ENCODE measurements around the gene ERH.
"Not testable (repeated sequence)": the region's sequence is repeated elsewhere in the genome, so short reads cannot be mapped to it uniquely, and the experiment has no call there.

ERH gene

GRCh38 chr14:69398818-69399210 is 715 bp upstream of the ERH start:
- WGBS, 2 experiments (ENCODE audit: insufficient coverage in 2 of 2) = 1 to 2% methylated on average over 15 to 16 of the region's 18 CpGs
- H3K4me1 ChIP-seq (ENCODE audit: control insufficient read depth, insufficient read depth, low read length, poor library complexity, severe bottlenecking) = peaks cover 10% of the 10 kb centered on the region
- H3K4me3 ChIP-seq (ENCODE audit: extremely low read depth, insufficient read depth, low read length, poor library complexity, severe bottlenecking) = peak overlapping the region; percentile 91
- H3K27ac ChIP-seq (ENCODE audit: low read depth, low read length, severe bottlenecking) = peak overlapping the region; percentile 81
- no peaks in the 10 kb centered on the region for H3K9me3 ChIP-seq (ENCODE audit: control insufficient read depth, low read length)
- peaks cover 36% of the 10 kb centered on the region for H3K36me3 ChIP-seq (ENCODE audit: control insufficient read depth, insufficient read depth, low read length)

DNA sequence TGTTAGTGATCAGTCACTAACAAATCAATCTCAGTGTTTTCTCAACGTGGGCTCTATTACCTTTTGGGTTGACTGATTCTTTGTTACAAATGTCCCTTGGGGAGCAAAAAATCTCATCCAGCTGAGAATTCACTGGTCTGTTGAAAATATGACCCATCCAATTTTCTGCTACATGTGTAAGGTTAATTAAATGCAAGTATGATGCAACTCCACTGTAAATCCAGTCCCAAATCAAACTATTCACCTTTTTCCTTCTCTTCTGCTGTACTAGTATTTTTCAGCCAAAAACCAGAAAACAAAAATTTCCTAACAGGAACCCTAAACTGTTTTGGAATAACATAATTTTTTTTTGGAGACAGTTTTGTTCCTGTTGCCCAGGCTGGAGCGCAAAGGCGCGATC is 2.2 kb downstream of the ERH start:
- no peaks in the 10 kb centered on the region for H3K9me3 ChIP-seq (ENCODE audit: control insufficient read depth, low read length)
- peaks cover 61% of the 10 kb centered on the region for H3K36me3 ChIP-seq (ENCODE audit: control insufficient read depth, insufficient read depth, low read length)
- no peak overlapping the region for H3K27ac ChIP-seq (ENCODE audit: low read depth, low read length, severe bottlenecking)
- H3K4me1 ChIP-seq (ENCODE audit: control insufficient read depth, insufficient read depth, low read length, poor library complexity, severe bottlenecking) = peaks cover 10% of the 10 kb centered on the region
- WGBS, 2 experiments (ENCODE audit: insufficient coverage in 2 of 2) = 96 to 100% methylated on average over 3 of the region's 4 CpGs
- no peak overlapping the region for H3K4me3 ChIP-seq (ENCODE audit: extremely low read depth, insufficient read depth, low read length, poor library complexity, severe bottlenecking)

GRCh38 chr14:69392481-69392880 is 5.6 kb downstream of the ERH start:
- Histone ChIP-seq H3K4me1 (ENCODE audit: control insufficient read depth, insufficient read depth, low read length, poor library complexity, severe bottlenecking) (peaks cover 5% of the 10 kb centered on the region), H3K27ac (ENCODE audit: low read depth, low read length, severe bottlenecking) (no peak overlapping the region), H3K9me3 (ENCODE audit: control insufficient read depth, low read length) (no peaks in the 10 kb centered on the region), H3K36me3 (ENCODE audit: control insufficient read depth, insufficient read depth, low read length) (peaks cover 94% of the 10 kb centered on the region), H3K4me3 (ENCODE audit: extremely low read depth, insufficient read depth, low read length, poor library complexity, severe bottlenecking) (no peak overlapping the region)
- WGBS, 2 experiments (ENCODE audit: insufficient coverage in 2 of 2) = 100% methylated on average over 2 of the region's 3 CpGs; no CpG with 5 or more reads in 1 of the 2 experiments

GRCh38 chr14:69391400-69391799 is 6.7 kb downstream of the ERH start:
- H3K9me3 ChIP-seq (ENCODE audit: control insufficient read depth, low read length); H3K4me3 ChIP-seq (ENCODE audit: extremely low read depth, insufficient read depth, low read length, poor library complexity, severe bottlenecking); H3K4me1 ChIP-seq (ENCODE audit: control insufficient read depth, insufficient read depth, low read length, poor library complexity, severe bottlenecking); H3K27ac ChIP-seq (ENCODE audit: low read depth, low read length, severe bottlenecking): not testable (repeated sequence)
- peaks cover 96% of the 10 kb centered on the region for H3K36me3 ChIP-seq (ENCODE audit: control insufficient read depth, insufficient read depth, low read length)
- 96 to 100% methylated on average over 3 to 5 of the region's 8 CpGs for WGBS, 2 experiments (ENCODE audit: insufficient coverage in 2 of 2)

DNA sequence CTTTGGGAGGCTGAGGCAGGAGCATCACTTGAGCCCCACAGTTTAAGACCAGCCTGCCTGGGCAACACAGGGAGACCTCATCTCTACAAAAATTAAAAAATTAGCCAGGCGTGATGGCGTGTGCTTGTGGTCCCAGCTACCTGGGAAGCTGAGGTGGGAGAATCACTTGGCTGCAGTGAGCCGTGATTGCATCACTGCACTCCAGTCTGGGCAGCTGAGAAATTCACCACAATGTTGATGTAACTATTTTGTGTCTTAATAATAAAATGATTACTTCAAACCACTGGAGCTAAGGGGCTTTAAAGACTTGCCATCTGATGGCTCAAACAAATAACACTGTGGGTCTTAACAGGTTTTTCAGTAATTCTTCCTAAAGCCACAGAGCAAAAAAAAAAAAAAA is 10.8 kb downstream of the ERH start:
- 100% methylated on average over 3 of the region's 3 CpGs; no CpG with 5 or more reads in 1 of the 2 experiments for WGBS, 2 experiments (ENCODE audit: insufficient coverage in 2 of 2)

GRCh38 chr14:69378274-69378673 is 19.8 kb downstream of the ERH start:
- no peak overlapping the region for H3K4me3 ChIP-seq (ENCODE audit: extremely low read depth, insufficient read depth, low read length, poor library complexity, severe bottlenecking)
- no CpG with 5 or more reads among the region's 2 CpGs for WGBS, 2 experiments (ENCODE audit: insufficient coverage in 2 of 2)
- H3K27ac ChIP-seq (ENCODE audit: low read depth, low read length, severe bottlenecking) = no peak overlapping the region
- H3K4me1 ChIP-seq (ENCODE audit: control insufficient read depth, insufficient read depth, low read length, poor library complexity, severe bottlenecking) = no peaks in the 10 kb centered on the region
- peaks cover 81% of the 10 kb centered on the region for H3K36me3 ChIP-seq (ENCODE audit: control insufficient read depth, insufficient read depth, low read length)
- no peaks in the 10 kb centered on the region for H3K9me3 ChIP-seq (ENCODE audit: control insufficient read depth, low read length)

More for the DNA sequence above, 10.8 kb downstream of the ERH start:
- H3K36me3 ChIP-seq (ENCODE audit: control insufficient read depth, insufficient read depth, low read length) = peaks cover 92% of the 10 kb centered on the region
- no peaks in the 10 kb centered on the region for H3K9me3 ChIP-seq (ENCODE audit: control insufficient read depth, low read length)
- H3K4me3 ChIP-seq (ENCODE audit: extremely low read depth, insufficient read depth, low read length, poor library complexity, severe bottlenecking) = no peak overlapping the region
- H3K4me1 ChIP-seq (ENCODE audit: control insufficient read depth, insufficient read depth, low read length, poor library complexity, severe bottlenecking) = no peaks in the 10 kb centered on the region
- no peak overlapping the region for H3K27ac ChIP-seq (ENCODE audit: low read depth, low read length, severe bottlenecking)

DNA sequence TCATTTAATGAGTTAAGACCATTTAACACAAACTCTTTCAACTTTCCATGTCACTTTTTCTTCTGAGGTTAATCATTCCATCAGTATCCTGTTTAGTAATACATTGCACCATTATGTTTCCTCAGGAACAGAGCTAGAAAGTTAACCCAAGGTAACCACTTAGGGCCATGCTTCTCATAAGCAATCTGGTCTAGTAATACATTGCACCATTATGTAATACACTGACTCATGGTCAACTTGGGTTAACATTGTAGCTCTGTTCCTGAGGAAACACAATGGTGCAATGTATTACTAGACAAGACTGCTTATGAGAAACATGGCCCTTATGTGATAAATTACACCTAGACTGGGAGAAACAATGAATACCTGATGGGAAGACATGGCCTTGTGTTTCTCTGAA is 21.7 kb downstream of the ERH start:
- no peak overlapping the region for H3K4me3 ChIP-seq (ENCODE audit: extremely low read depth, insufficient read depth, low read length, poor library complexity, severe bottlenecking)

GRCh38 chr14:69375722-69376121 is 22.4 kb downstream of the ERH start:
- Histone ChIP-seq H3K4me1 (ENCODE audit: control insufficient read depth, insufficient read depth, low read length, poor library complexity, severe bottlenecking) (no peaks in the 10 kb centered on the region), H3K4me3 (ENCODE audit: extremely low read depth, insufficient read depth, low read length, poor library complexity, severe bottlenecking) (no peak overlapping the region), H3K9me3 (ENCODE audit: control insufficient read depth, low read length) (no peaks in the 10 kb centered on the region), H3K36me3 (ENCODE audit: control insufficient read depth, insufficient read depth, low read length) (peaks cover 66% of the 10 kb centered on the region), H3K27ac (ENCODE audit: low read depth, low read length, severe bottlenecking) (no peak overlapping the region)
- WGBS, 2 experiments (ENCODE audit: insufficient coverage in 2 of 2) = 94 to 96% methylated on average over 5 of the region's 5 CpGs

More for the DNA sequence above, 21.7 kb downstream of the ERH start:
- Histone ChIP-seq H3K36me3 (ENCODE audit: control insufficient read depth, insufficient read depth, low read length) (peaks cover 70% of the 10 kb centered on the region), H3K9me3 (ENCODE audit: control insufficient read depth, low read length) (no peaks in the 10 kb centered on the region), H3K4me1 (ENCODE audit: control insufficient read depth, insufficient read depth, low read length, poor library complexity, severe bottlenecking) (no peaks in the 10 kb centered on the region), H3K27ac (ENCODE audit: low read depth, low read length, severe bottlenecking) (no peak overlapping the region)

GRCh38 chr14:69375182-69375581 is 22.9 kb downstream of the ERH start:
- WGBS, 2 experiments (ENCODE audit: insufficient coverage in 2 of 2) = no CpG with 5 or more reads among the region's 3 CpGs
- H3K36me3 ChIP-seq (ENCODE audit: control insufficient read depth, insufficient read depth, low read length) = peaks cover 60% of the 10 kb centered on the region

DNA sequence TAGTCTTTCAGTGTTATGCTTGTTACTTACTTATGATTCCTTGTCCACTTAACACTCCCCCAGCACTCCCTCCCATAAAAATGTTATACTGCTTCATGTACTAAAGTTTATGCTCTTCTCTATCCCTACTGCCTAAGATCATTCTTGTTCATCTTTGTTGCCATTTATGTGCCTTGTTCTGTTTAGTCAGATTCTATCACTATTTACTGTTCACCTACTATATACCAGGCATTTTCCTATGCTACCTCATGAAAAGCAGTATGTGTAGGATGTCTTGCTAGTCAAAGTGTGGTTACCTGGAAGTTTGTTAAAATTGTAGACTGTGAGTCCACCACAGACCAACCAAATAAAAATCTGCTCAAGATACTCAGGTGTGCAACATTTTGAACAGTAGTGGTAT is 23.9 kb downstream of the ERH start:
- no peak overlapping the region for H3K27ac ChIP-seq (ENCODE audit: low read depth, low read length, severe bottlenecking)
- H3K4me1 ChIP-seq (ENCODE audit: control insufficient read depth, insufficient read depth, low read length, poor library complexity, severe bottlenecking) = no peaks in the 10 kb centered on the region
- H3K9me3 ChIP-seq (ENCODE audit: control insufficient read depth, low read length) = no peaks in the 10 kb centered on the region
- no peak overlapping the region for H3K4me3 ChIP-seq (ENCODE audit: extremely low read depth, insufficient read depth, low read length, poor library complexity, severe bottlenecking)
- H3K36me3 ChIP-seq (ENCODE audit: control insufficient read depth, insufficient read depth, low read length) = peaks cover 56% of the 10 kb centered on the region

More at GRCh38 chr14:69375182-69375581, 22.9 kb downstream of the ERH start:
- Histone ChIP-seq H3K9me3 (ENCODE audit: control insufficient read depth, low read length) (no peaks in the 10 kb centered on the region), H3K4me1 (ENCODE audit: control insufficient read depth, insufficient read depth, low read length, poor library complexity, severe bottlenecking) (no peaks in the 10 kb centered on the region), H3K27ac (ENCODE audit: low read depth, low read length, severe bottlenecking) (no peak overlapping the region), H3K4me3 (ENCODE audit: extremely low read depth, insufficient read depth, low read length, poor library complexity, severe bottlenecking) (no peak overlapping the region)

GRCh38 chr14:69373104-69373503 is 25.0 kb downstream of the ERH start:
- no peak overlapping the region for H3K4me3 ChIP-seq (ENCODE audit: extremely low read depth, insufficient read depth, low read length, poor library complexity, severe bottlenecking)
- H3K9me3 ChIP-seq (ENCODE audit: control insufficient read depth, low read length) = no peaks in the 10 kb centered on the region
- peaks cover 48% of the 10 kb centered on the region for H3K36me3 ChIP-seq (ENCODE audit: control insufficient read depth, insufficient read depth, low read length)
- 100% methylated on average over 1 of the region's 1 CpG; no CpG with 5 or more reads in 1 of the 2 experiments for WGBS, 2 experiments (ENCODE audit: insufficient coverage in 2 of 2)
- H3K4me1 ChIP-seq (ENCODE audit: control insufficient read depth, insufficient read depth, low read length, poor library complexity, severe bottlenecking) = no peaks in the 10 kb centered on the region
- H3K27ac ChIP-seq (ENCODE audit: low read depth, low read length, severe bottlenecking) = no peak overlapping the region

All from mesodermal cell (in vitro differentiated cells).